ENCODE data around the gene TMEM214.
"Not testable (repeated sequence)": the region's sequence is repeated elsewhere in the genome, so short reads cannot be mapped to it uniquely, and the experiment has no call there.

TMEM214 gene

DNA sequence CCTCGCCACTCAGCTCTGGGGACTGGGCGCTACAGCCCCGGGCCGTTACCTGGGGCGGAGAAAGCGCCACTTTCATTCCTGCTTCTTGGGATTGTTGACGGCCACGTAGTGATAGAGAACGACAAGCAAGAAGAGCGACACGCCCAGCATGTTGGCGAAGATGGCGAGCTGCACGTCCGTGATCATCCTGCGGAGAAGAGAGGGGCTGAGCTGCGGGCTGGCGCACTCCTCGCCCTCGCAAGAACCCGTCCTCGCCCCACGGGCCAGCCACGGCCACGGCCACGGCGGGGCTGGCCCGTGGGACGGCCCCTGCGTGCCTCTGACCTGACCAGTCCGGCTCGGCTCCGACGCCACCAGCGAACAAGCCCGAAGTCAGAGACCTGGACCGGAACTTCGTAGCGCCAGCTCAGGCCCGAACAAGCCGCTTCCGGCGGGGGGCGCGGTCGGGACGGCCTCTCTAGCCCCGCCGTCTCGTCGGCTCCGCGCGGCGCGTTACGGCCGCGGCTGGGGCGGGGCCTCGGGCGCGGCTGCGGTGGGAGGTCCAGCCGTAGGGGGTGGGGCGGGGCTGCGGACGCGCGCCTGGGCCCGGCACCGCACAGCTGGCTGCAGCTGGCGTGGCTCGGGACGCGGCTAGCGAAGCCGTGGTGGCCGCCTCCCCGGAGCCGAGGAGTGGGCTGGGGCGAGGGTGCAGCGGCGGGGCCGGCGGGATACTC is 38.7 kb downstream of the TMEM214 start, which contains the start of gene OST4:
Gene OST4, minus strand, starts transcription at position 378 of the 713 bp plus-strand sequence.
- DNase-seq, result peak; percentile 96

DNA sequence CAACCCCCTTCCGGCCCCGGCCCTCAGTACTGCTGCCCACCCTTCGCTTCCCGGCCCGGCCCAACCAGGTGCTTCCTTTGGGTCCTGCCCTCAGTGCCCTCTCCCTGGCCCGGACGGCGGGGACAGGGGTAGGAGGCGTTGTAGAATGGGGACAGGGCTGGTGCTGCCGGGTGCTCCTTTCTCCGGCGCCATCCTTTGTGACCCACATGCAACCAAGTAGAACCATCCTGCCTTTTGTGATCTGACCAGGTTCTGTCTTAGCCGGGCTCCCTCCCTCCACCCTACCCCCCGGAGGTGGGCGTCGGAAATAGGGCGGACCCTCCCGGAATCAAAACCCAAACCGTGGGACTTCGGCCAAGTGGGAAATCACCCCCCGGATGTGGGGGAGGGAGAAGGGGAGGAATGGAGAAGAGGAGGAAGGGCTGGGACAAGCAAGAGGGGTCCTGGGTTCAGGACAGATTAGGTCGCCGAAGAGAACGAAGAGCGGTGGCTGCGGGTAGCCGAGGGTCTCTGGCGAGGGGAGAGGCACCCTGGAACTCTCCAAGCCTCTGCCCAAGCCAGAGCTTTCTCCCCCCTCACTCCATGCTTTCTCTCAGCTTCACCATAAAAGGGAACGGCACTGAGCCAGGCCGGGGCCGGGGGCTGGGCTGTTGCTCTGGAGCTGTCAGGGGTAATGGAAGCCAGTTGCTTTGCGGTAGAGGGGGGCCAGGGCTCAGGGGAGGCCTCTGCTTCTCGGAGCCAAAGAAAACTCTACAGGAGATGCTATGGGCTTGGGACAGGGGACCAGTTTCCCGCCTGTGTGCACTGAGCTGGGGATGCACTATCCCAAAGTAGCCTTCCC is 39.4 kb downstream of the TMEM214 start:
- DNase-seq, result peak; percentile 87

GRCh38 chr2:27072920-27073319 is 40.2 kb downstream of the TMEM214 start:
- peak; percentile 33 for DNase-seq

DNA sequence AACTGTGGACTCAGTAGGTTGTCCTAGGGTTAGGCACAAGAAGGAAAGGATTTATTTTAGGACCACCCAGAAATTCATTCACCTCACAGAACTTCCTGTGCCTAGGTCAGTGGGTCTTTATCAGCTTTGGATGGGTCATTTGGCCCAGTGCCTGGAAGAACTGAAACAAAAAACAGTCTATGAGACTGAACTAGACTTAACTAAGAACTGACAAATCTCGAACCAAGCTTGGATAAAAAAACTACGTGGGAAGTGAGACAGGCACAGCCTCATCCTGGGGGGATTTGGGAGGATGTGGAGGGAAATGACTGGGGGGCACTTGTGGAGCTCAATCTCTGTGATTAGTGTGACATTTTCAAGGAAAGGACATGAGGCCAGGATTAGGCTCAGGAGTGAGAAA is 41.0 kb downstream of the TMEM214 start:
- no peak for DNase-seq

DNA sequence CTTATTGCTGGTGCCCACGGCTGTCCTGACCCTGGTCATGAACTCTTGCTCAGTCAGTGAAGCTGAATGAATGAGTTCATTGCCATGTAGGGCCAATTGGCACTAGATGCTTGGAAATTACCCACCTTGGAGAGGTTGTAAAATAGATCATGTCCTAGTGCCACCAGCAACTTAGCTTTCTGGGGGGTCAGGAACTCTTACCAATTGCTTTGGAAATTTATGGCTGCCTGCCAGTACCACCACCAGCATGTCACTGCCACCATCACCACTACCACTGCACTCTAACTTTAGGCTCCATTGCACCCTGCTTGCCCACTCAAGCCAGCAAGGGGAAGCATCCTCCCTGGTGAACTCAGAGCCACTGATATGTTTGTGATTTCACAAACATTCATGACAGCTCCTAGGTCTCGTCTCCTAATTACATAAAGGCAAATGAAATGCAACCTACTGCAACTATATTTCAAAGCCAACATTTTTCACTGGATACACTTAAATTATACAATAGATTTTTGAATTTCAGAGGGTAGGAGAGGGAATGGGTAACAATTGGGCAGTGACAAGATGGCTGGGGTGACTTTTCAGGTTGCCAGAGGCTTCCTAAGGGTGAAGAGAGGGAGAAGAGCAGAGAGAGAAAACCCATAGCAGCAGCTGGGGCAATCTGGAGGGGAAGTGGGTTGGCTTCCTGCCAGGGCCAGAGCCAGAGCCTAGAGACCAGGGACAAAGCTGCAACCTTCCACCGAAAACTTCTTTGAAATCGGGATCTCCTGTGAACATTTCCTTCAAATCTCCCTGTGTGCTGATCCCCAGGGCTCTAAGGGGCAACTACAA is 42.2 kb downstream of the TMEM214 start:
- DNase-seq, result no peak

DNA sequence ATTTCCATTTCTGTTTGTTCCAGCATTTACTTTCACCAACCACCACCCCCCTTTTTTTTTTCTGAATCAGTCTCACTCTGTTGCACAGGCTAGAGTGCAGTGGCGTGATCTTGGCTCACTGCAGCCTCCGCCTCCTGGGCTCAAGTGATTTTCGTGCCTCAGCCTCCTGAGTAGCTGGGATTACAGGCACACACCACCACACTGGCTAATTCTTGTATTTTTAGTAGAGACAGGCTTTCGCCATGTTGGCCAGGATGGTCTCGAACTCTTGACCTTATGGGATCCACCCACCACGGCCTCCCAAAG is 42.8 kb downstream of the TMEM214 start:
- DNase-seq, result not testable (repeated sequence)

- no peak for DNase-seq
These were observed 43.6 kb downstream of the TMEM214 start for GRCh38 chr2:27076323-27076722.

- DNase-seq, result no peak
These were observed 44.5 kb downstream of the TMEM214 start for GRCh38 chr2:27077231-27077630.

DNA sequence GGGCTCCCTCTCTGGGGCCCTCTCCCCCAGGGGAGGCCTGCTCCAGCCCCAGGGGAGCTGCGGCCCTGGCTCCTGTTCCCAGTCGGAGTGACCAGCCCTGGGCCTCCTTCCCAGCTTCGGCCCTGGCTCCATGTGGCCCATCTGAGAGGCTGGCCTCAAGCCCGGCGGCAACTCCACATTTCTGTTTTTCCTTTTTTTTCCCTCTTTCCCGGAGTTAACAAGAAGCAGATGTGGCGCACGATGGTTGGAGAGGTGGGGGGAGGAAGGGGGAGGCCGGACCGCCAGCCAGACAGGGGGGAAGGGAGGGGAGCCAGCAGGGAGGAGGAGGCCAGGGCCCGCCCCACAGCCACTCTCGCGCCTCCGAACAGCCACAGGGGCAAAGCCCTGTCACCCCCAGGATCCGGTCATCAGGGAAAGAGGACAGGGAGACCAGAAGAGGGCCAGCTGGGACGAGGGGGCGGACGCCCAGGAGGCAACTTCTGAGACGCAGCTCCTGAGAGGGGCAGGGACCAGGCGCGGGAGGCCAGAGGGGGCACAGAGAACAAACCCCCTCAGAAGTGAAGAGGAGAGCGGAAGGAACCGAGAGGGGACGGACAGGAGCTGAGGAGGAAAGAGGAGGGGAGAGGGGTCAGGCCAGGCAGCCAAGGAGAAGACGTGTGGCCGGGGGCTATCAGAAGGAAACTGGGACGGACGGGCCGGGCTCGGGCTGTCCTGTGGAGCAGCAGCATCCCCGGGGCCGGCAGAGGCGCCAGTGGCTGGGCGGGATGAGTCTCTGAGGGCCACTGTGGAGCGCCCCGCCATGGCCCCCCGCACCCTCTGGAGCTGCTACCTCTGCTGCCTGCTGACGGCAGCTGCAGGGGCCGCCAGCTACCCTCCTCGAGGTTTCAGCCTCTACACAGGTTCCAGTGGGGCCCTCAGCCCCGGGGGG is 45.8 kb downstream of the TMEM214 start, which contains the start of gene EMILIN1:
Gene EMILIN1, plus strand, starts transcription at position 349 of the 928 bp plus-strand sequence. Its CDS starts 451 bp downstream, at position 800.
- peak; percentile 90 for DNase-seq

DNA sequence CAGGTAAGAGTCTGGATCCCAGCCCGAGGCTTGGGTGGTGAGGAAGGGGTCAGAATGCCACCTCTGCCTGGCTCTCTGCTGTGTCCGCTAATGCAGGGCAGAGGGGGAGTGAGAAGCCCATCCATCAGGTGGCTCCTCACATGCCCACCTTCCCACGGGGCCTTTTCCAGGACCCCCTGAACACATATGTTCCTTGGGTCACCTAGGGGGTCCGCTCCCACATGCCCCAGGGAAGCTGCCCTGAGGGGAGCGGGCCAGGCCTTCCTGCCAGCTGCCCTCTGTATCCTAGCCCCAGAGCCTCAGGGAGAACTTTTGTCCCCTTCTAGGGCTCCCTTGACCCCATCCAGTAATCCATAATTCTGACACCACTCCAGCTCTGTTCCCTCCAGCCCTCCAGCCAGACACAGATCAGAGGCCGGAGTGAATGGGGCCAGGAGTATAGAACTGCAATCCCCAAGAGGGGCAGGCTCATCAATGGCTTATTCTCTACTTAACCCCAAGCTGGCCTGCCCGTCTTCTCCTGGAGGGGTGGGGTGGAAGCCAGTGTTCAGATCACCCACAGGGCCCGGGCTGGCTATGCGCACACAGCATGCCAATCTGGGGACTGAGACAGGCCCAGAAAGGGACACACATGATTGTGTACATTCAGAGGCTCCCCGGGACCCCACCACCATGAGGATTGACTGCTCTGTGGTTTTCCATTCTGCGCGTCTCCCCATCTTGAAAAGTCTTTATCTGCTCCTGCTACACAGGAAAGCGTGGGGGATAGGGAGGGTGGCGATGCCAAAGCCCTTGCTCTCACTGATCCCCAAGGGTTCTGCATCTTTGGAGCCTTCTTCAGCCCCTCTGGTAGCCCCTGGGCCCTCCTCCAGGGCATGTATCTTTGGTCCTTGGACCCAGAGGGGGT is 46.7 kb downstream of the TMEM214 start:
- no peak for DNase-seq

GRCh38 chr2:27080140-27080469 is 47.3 kb downstream of the TMEM214 start:
- no peak for DNase-seq

DNA sequence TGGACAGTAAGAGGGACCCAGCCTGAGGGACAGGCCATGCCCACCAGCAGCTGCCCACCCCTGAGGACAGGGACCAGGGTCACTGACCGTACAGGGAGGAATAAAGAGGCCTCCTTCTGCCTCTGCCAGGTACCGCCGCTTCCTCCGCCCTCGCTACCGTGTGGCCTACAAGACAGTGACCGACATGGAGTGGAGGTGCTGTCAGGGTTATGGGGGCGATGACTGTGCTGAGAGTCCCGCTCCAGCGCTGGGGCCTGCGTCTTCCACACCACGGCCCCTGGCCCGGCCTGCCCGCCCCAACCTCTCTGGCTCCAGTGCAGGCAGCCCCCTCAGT is 47.8 kb downstream of the TMEM214 start:
- DNase-seq, result no peak

DNA sequence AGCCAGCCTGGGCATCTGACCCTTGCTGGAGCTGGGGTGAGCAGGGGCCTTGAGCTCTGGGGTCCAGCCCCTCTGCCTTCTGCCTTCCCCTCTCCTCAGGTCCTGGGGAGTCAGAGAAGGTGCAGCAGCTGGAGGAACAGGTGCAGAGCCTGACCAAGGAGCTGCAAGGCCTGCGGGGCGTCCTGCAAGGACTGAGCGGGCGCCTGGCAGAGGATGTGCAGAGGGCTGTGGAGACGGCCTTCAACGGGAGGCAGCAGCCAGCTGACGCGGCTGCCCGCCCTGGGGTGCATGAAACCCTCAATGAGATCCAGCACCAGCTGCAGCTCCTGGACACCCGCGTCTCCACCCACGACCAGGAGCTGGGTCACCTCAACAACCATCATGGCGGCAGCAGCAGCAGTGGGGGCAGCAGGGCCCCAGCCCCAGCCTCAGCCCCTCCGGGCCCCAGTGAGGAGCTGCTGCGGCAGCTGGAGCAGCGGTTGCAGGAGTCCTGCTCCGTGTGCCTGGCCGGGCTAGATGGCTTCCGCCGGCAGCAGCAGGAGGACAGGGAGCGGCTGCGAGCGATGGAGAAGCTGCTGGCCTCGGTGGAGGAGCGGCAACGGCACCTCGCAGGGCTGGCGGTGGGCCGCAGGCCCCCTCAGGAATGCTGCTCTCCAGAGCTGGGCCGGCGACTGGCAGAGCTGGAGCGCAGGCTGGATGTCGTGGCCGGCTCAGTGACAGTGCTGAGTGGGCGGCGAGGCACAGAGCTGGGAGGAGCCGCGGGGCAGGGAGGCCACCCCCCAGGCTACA is 49.4 kb downstream of the TMEM214 start:
- DNase-seq, result no peak

DNA sequence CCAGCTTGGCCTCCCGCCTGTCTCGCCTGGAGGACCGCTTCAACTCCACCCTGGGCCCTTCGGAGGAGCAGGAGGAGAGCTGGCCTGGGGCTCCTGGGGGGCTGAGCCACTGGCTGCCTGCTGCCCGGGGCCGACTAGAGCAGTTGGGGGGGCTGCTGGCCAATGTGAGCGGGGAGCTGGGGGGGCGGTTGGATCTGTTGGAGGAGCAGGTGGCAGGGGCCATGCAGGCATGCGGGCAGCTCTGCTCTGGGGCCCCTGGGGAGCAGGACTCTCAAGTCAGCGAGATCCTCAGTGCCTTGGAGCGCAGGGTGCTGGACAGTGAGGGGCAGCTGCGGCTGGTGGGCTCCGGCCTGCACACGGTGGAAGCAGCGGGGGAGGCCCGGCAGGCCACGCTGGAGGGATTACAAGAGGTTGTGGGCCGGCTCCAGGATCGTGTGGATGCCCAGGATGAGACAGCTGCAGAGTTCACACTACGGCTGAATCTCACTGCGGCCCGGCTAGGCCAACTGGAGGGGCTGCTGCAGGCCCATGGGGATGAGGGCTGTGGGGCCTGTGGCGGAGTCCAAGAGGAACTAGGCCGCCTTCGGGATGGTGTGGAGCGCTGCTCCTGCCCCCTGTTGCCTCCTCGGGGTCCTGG is 50.1 kb downstream of the TMEM214 start:
- no peak for DNase-seq

- no peak for DNase-seq
These were observed 50.9 kb downstream of the TMEM214 start for GRCh38 chr2:27083410-27084296.

- DNase-seq, result no peak
These were observed 51.7 kb downstream of the TMEM214 start for GRCh38 chr2:27084297-27085061.

DNA sequence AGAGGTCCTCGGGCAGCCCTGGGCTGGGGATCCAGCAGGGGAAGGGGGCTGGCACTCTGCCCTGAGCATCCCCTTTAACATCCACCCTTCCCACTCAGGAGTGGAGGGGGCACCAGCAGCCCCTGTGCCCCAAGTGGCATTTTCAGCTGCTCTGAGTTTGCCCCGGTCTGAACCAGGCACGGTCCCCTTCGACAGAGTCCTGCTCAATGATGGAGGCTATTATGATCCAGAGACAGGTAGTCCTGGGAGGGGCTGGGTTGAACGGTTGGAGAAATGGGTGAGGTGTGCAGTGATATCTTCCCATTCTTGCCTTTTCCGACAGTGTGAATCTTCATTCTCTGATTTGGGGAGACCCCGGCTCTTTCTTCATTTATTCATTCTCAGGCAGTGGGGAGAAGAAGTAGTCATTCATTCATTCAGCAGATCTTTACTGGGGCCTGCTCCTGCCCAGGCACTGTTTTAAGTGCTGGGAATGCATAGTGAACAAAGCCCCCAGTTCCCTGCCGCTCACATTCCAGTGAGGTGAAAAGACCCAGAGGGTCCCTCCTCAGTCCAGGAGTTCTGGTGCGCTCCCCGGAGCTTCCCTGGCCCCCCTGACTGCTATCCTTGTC is 52.4 kb downstream of the TMEM214 start:
- no peak for DNase-seq

- peak; percentile 75 for DNase-seq
These were observed 52.9 kb downstream of the TMEM214 start for GRCh38 chr2:27085673-27086089.

All from eye (tissue), 1 donor.